GM19043 (cell line): ENCODE data around the gene CYP2D6.
"Not testable (repeated sequence)": the region's sequence is repeated elsewhere in the genome, so short reads cannot be mapped to it uniquely, and the experiment has no call there.

ENCODE experiments used
- ATAC-seq: cut with Tn5 transposase; IDR thresholded peaks from one replicate; pipeline ENCODE4 v1.9.1; 2021; ENCODE audit warnings: low read depth; ENCODE audit not compliant: unreplicated experiment

Gene CYP2D6

GRCh38 chr22:42158456-42159132, 28.0 kb upstream of the CYP2D6 start:
- no peak for ATAC-seq

- ATAC-seq: no peak
Observed at GRCh38 chr22:42156598-42156997, 26.0 kb upstream of the CYP2D6 start.

GRCh38 chr22:42156121-42156520, 25.5 kb upstream of the CYP2D6 start:
- no peak for ATAC-seq

- ATAC-seq: no peak
Observed at GRCh38 chr22:42155053-42155543, 24.5 kb upstream of the CYP2D6 start.

GRCh38 chr22:42154293-42155052, 23.9 kb upstream of the CYP2D6 start:
- ATAC-seq: no peak

GRCh38 chr22:42152661-42153270, 22.2 kb upstream of the CYP2D6 start:
- no peak for ATAC-seq

GRCh38 chr22:42151924-42152635, 21.5 kb upstream of the CYP2D6 start:
- no peak for ATAC-seq

GRCh38 chr22:42150727-42151590, 20.3 kb upstream of the CYP2D6 start:
- no peak for ATAC-seq

- ATAC-seq: not testable (repeated sequence)
Observed at GRCh38 chr22:42149798-42150197, 19.2 kb upstream of the CYP2D6 start.

- ATAC-seq: no peak
Observed at GRCh38 chr22:42145175-42145574, 14.6 kb upstream of the CYP2D6 start.

GRCh38 chr22:42143859-42144822, 13.5 kb upstream of the CYP2D6 start:
- not testable (repeated sequence) for ATAC-seq

GRCh38 chr22:42142771-42143461, 12.3 kb upstream of the CYP2D6 start:
- no peak for ATAC-seq

GRCh38 chr22:42141307-42142057, 10.9 kb upstream of the CYP2D6 start:
- ATAC-seq: not testable (repeated sequence)

GRCh38 chr22:42140153-42140552, 9.5 kb upstream of the CYP2D6 start:
- ATAC-seq: not testable (repeated sequence)

GRCh38 chr22:42139508-42139907, 8.9 kb upstream of the CYP2D6 start:
- not testable (repeated sequence) for ATAC-seq

GRCh38 chr22:42138972-42139371, 8.4 kb upstream of the CYP2D6 start:
- no peak for ATAC-seq

- no peak for ATAC-seq
Observed at GRCh38 chr22:42138122-42138770, 7.6 kb upstream of the CYP2D6 start.
